Measurements from ENCODE around the gene HHAT.

The HHAT gene

DNA sequence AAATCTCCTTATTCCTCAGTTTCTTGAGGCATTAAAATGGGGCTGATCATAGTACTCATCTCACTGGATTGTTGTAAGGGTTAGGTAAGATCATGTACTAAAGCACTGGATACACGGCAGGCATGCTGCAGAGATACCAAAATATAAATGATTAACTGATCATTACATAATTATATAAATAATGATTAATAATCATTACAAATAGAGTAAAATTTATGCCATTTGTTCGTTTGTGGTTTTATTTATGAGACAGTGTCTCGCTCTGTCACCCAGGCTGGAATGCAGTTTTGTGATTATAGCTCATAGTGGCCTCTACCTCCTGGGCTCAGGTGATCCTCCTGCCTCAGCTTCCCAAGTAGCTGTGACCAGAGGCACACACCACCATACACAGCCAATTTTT lies 140.7 kb downstream of the HHAT start:
- H3K9me3 ChIP-seq (ENCODE audit: control insufficient read depth, low read length) = no peaks in the 10 kb centered on the region

DNA sequence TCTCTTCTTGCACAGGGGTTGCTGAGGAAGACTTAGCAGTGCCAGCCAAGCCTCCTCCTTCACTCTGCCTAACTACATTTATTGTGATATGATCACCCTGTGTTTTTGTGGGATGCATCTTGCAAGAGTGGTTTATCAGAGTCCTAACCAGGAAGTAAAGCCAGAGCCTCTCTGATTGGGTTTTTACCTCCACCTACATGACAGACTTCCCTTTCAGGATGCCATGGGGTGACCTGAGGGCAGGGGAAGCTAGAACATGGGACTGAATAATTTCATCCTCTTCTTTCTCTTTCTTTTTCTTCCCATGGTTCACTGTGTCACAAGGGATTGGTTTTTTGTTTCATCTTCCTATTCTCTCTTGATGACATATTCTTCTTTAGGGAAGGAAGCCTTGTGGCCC lies 146.6 kb downstream of the HHAT start:
- Histone ChIP-seq H3K9me3 (ENCODE audit: control insufficient read depth, low read length) (no peaks in the 10 kb centered on the region), H3K4me3 (ENCODE audit: low read length) (no peak overlapping the region), H3K36me3 (ENCODE audit: control insufficient read depth, insufficient read depth, low read length, severe bottlenecking) (no peaks in the 10 kb centered on the region), H3K9ac (ENCODE audit: low read length) (no peak overlapping the region), H3K27me3 (replicated peaks; ENCODE audit: control insufficient read depth, insufficient read depth, low read length) (no peaks in the 10 kb centered on the region), H3K4me1 (ENCODE audit: control insufficient read depth, insufficient read depth, low read length) (no peaks in the 10 kb centered on the region)
- no peak for DNase-seq (ENCODE audit: low read depth)

More for the DNA sequence above, 140.7 kb downstream of the HHAT start:
- H3K27me3 ChIP-seq (replicated peaks; ENCODE audit: control insufficient read depth, insufficient read depth, low read length) = no peaks in the 10 kb centered on the region
- H3K9ac ChIP-seq (ENCODE audit: low read length) = no peak overlapping the region
- H3K36me3 ChIP-seq (ENCODE audit: control insufficient read depth, insufficient read depth, low read length, severe bottlenecking) = no peaks in the 10 kb centered on the region
- H3K4me3 ChIP-seq (ENCODE audit: low read length) = no peak overlapping the region
- DNase-seq (ENCODE audit: low read depth) = no peak
- H3K4me1 ChIP-seq (ENCODE audit: control insufficient read depth, insufficient read depth, low read length) = no peaks in the 10 kb centered on the region

DNA sequence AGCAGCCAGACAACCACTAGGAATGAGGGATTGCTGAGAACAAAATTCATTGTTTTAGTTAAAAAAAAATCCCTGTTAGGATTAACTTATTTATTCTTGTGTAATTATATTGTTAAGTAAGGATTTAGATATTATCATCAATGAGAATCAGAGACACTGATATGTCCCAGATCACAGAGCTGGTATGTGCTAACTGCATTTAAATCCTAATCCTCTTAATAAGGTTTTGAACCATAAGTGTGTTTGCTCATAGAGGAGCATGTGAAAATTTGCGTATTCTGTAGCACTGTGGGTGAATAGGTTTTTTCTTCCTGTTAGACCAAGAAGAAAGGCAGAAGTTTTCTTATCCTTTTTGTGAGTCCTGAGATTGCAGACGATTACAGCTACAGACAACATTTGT lies 147.1 kb downstream of the HHAT start:
- Histone ChIP-seq H3K27me3 (replicated peaks; ENCODE audit: control insufficient read depth, insufficient read depth, low read length) (no peaks in the 10 kb centered on the region), H3K4me3 (ENCODE audit: low read length) (no peak overlapping the region), H3K9ac (ENCODE audit: low read length) (no peak overlapping the region), H3K4me1 (ENCODE audit: control insufficient read depth, insufficient read depth, low read length) (no peaks in the 10 kb centered on the region), H3K9me3 (ENCODE audit: control insufficient read depth, low read length) (no peaks in the 10 kb centered on the region), H3K36me3 (ENCODE audit: control insufficient read depth, insufficient read depth, low read length, severe bottlenecking) (no peaks in the 10 kb centered on the region)
- no peak for DNase-seq (ENCODE audit: low read depth)

DNA sequence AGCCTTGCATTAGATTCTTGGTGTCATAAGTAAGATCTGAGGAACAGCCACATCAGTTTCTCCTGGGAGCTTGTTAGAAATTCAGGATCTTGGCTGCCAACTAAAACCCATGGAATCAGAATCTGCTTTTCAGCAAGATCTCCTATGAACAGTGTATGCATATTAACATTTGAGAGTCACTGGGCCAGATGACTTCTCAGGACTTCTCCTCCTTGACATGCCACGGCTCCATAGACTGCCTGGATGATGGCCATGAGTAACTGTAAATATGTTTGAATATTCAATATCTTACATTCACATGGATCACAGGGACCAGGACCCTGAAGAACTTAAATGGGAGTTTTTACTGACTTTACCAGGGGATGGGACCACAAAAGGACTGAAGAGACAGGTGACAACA lies 148.0 kb downstream of the HHAT start:
- Histone ChIP-seq H3K4me1 (ENCODE audit: control insufficient read depth, insufficient read depth, low read length) (no peaks in the 10 kb centered on the region), H3K36me3 (ENCODE audit: control insufficient read depth, insufficient read depth, low read length, severe bottlenecking) (no peaks in the 10 kb centered on the region), H3K9ac (ENCODE audit: low read length) (no peak overlapping the region), H3K9me3 (ENCODE audit: control insufficient read depth, low read length) (no peaks in the 10 kb centered on the region), H3K27me3 (replicated peaks; ENCODE audit: control insufficient read depth, insufficient read depth, low read length) (no peaks in the 10 kb centered on the region), H3K4me3 (ENCODE audit: low read length) (no peak overlapping the region)
- DNase-seq (ENCODE audit: low read depth) = no peak

DNA sequence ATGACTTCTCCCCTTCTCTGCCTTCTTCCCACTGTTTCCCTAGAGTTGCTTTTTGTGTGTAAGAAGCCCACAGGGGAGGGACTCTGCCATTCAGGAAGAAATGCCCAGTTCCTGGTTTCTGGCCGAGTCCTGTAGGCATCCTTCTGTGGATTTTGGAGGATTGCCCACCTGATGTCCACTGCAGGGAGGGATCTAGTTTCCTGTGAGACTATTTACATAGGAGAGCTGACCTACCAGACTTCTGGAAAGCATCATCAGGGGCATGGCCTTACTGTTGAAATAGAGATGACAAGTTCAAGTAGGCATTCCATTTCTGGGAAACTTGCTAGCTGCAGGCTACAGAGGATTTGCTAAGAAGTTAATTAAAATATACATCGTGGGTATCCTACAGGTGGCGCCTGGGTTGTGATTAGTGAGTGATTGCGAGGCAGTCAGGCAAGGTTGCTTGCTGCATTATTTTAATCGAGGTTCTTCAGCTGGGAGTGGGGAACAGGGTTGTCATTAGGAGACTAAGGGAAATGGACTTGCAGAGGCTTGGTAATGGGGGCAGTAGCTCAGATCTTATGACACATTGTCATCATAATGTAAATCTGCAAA lies 148.7 kb downstream of the HHAT start:
- H3K4me3 ChIP-seq (ENCODE audit: low read length) = no peak overlapping the region
- no peaks in the 10 kb centered on the region for H3K4me1 ChIP-seq (ENCODE audit: control insufficient read depth, insufficient read depth, low read length)
- H3K9me3 ChIP-seq (ENCODE audit: control insufficient read depth, low read length) = no peaks in the 10 kb centered on the region
- H3K36me3 ChIP-seq (ENCODE audit: control insufficient read depth, insufficient read depth, low read length, severe bottlenecking) = no peaks in the 10 kb centered on the region
- no peaks in the 10 kb centered on the region for H3K27me3 ChIP-seq (replicated peaks; ENCODE audit: control insufficient read depth, insufficient read depth, low read length)
- peak; percentile 70 for DNase-seq (ENCODE audit: low read depth)
- H3K9ac ChIP-seq (ENCODE audit: low read length) = no peak overlapping the region

DNA sequence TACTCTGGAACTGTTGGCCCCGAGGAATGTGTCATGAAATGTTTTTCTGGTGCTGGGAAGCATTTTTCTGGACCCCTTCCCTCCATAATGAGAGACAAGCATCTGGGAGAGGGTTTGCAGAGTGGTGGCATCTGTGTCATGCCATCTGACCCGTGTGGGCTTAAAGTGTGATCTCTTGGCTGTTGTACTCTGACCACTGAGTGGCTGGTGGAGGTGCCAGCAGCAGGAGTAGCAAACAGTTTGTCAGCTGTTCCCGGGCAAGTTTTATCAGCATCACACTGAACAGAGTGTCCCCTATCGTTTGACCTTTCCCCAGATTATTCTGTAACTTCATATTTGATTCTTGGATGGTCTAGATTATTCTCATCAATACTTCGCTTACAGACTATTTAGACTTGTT lies 150.1 kb downstream of the HHAT start:
- Histone ChIP-seq H3K4me3 (ENCODE audit: low read length) (no peak overlapping the region), H3K36me3 (ENCODE audit: control insufficient read depth, insufficient read depth, low read length, severe bottlenecking) (no peaks in the 10 kb centered on the region), H3K9me3 (ENCODE audit: control insufficient read depth, low read length) (no peaks in the 10 kb centered on the region), H3K4me1 (ENCODE audit: control insufficient read depth, insufficient read depth, low read length) (no peaks in the 10 kb centered on the region), H3K9ac (ENCODE audit: low read length) (no peak overlapping the region), H3K27me3 (replicated peaks; ENCODE audit: control insufficient read depth, insufficient read depth, low read length) (no peaks in the 10 kb centered on the region)
- no peak for DNase-seq (ENCODE audit: low read depth)

DNA sequence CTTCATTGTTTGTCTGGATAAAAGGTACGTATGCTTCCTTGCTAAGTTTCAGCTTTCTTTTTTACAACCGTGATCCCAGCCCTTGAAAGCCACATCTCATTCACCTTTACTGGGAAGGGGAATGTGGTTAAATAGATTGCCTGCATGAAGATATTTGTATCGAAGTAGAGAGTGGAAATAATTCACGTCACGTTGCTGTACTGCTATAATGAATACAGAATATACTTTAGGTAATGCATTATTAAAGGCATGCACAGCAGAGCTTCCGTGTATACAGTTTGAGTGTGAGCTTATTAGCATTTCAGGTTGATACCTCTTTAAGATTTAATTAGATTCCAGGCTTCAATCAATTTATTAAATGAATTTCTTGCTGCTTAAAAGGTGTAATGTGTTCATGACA lies 153.8 kb downstream of the HHAT start:
- no peak for DNase-seq (ENCODE audit: low read depth)
- no peaks in the 10 kb centered on the region for H3K4me1 ChIP-seq (ENCODE audit: control insufficient read depth, insufficient read depth, low read length)
- no peak overlapping the region for H3K9ac ChIP-seq (ENCODE audit: low read length)
- H3K27me3 ChIP-seq (replicated peaks; ENCODE audit: control insufficient read depth, insufficient read depth, low read length) = no peaks in the 10 kb centered on the region
- H3K4me3 ChIP-seq (ENCODE audit: low read length) = no peak overlapping the region
- H3K9me3 ChIP-seq (ENCODE audit: control insufficient read depth, low read length) = no peaks in the 10 kb centered on the region
- no peaks in the 10 kb centered on the region for H3K36me3 ChIP-seq (ENCODE audit: control insufficient read depth, insufficient read depth, low read length, severe bottlenecking)

DNA sequence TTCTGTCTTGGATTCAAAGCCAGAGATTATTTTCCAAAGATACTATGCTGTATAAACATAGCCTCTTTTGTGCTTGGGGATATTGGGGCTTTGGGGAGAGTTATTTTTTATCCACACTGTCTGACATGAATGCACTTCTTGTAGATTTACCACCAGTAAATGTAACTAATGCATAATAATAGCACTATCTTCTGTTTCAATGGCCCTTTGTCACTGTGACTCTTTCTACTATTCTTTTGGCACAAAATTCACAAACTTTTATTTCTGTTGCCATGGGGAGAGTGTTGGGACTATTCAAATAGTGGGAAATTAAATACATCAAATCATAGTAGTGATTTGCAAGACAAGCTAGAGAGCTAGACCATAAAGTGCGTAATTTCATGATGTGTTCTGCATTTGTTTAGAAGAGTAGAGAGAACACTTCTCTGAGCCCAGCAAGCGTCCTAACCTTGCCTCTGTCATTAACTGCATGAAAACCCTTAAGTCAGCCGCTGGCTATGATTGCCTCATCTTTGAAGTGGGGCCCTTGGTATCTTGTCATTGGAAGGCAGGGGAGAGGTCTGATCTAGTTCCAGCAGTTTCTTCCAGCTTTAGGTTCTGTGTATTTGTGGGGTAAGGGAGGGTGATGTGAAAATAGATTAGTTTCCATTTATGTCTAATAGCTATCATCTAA lies 154.4 kb downstream of the HHAT start:
- H3K36me3 ChIP-seq (ENCODE audit: control insufficient read depth, insufficient read depth, low read length, severe bottlenecking) = no peaks in the 10 kb centered on the region
- H3K9me3 ChIP-seq (ENCODE audit: control insufficient read depth, low read length) = no peaks in the 10 kb centered on the region
- no peak overlapping the region for H3K9ac ChIP-seq (ENCODE audit: low read length)
- no peaks in the 10 kb centered on the region for H3K27me3 ChIP-seq (replicated peaks; ENCODE audit: control insufficient read depth, insufficient read depth, low read length)
- H3K4me3 ChIP-seq (ENCODE audit: low read length) = no peak overlapping the region
- H3K4me1 ChIP-seq (ENCODE audit: control insufficient read depth, insufficient read depth, low read length) = no peaks in the 10 kb centered on the region
- DNase-seq (ENCODE audit: low read depth) = no peak

DNA sequence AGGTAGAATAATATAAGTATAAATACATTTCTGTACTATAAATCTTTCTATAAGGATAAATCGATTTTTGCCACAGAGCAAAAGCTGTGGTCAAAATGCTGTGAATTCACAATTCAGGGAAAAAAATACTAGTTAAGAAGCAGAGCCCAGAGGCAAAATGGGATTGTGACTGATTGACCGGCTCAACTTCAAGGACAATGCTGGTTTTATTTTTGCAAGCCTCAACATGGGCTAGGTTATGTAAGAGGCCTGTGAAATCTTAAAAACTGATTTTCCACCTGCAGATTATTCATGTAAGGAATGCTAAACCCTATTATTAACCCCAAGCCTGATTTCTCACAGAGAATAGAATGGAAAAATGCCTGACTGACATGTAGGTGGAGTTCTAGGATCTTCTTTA lies 155.1 kb downstream of the HHAT start:
- DNase-seq (ENCODE audit: low read depth) = no peak
- Histone ChIP-seq H3K9ac (ENCODE audit: low read length) (no peak overlapping the region), H3K4me3 (ENCODE audit: low read length) (no peak overlapping the region), H3K36me3 (ENCODE audit: control insufficient read depth, insufficient read depth, low read length, severe bottlenecking) (no peaks in the 10 kb centered on the region), H3K4me1 (ENCODE audit: control insufficient read depth, insufficient read depth, low read length) (no peaks in the 10 kb centered on the region), H3K9me3 (ENCODE audit: control insufficient read depth, low read length) (no peaks in the 10 kb centered on the region), H3K27me3 (replicated peaks; ENCODE audit: control insufficient read depth, insufficient read depth, low read length) (no peaks in the 10 kb centered on the region)

DNA sequence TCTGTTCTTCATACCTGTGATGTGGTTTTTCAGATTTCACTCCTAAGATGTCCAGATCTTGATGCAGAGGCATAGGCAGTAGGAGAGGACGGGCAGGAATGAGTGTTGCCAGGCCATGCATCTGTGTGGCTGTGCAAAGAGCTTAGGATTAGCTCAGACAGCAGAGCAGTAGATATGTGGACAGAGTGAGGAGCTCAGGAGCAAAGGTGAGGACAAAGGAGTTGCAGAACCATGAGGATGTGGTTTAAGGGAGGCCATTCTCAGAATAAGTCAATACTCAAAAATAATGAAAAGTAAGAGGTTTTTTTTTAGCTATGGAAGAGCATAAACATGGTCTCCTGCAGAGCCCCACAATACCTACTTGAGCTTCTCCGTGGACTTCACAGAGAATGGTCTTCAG lies 158.3 kb downstream of the HHAT start:
- Histone ChIP-seq H3K4me3 (ENCODE audit: low read length) (no peak overlapping the region), H3K9ac (ENCODE audit: low read length) (no peak overlapping the region), H3K4me1 (ENCODE audit: control insufficient read depth, insufficient read depth, low read length) (no peaks in the 10 kb centered on the region), H3K36me3 (ENCODE audit: control insufficient read depth, insufficient read depth, low read length, severe bottlenecking) (no peaks in the 10 kb centered on the region), H3K27me3 (replicated peaks; ENCODE audit: control insufficient read depth, insufficient read depth, low read length) (no peaks in the 10 kb centered on the region), H3K9me3 (ENCODE audit: control insufficient read depth, low read length) (no peaks in the 10 kb centered on the region)
- no peak for DNase-seq (ENCODE audit: low read depth)

DNA sequence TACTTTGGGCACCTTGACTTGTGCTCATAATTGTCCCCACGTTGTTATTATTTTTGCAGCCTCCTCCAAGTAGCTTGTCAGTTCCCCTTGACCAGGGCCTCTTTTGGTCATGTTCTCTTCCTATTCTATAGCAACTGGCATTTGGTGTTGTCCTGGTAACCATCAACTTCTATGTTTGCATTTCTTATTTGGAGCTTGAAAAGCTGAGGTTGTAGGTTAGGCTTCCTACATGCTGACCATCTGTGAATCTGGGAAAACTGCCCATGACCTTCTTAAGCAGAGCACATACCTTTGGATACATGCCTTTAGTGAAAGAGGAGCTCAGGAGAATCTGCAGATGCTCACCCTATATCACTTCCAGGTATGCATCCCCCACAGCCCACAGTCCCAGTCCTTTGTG lies 160.8 kb downstream of the HHAT start:
- Histone ChIP-seq H3K9ac (ENCODE audit: low read length) (no peak overlapping the region), H3K36me3 (ENCODE audit: control insufficient read depth, insufficient read depth, low read length, severe bottlenecking) (no peaks in the 10 kb centered on the region), H3K4me3 (ENCODE audit: low read length) (no peak overlapping the region), H3K27me3 (replicated peaks; ENCODE audit: control insufficient read depth, insufficient read depth, low read length) (no peaks in the 10 kb centered on the region), H3K4me1 (ENCODE audit: control insufficient read depth, insufficient read depth, low read length) (no peaks in the 10 kb centered on the region), H3K9me3 (ENCODE audit: control insufficient read depth, low read length) (no peaks in the 10 kb centered on the region)
- DNase-seq (ENCODE audit: low read depth) = peak; percentile 16

DNA sequence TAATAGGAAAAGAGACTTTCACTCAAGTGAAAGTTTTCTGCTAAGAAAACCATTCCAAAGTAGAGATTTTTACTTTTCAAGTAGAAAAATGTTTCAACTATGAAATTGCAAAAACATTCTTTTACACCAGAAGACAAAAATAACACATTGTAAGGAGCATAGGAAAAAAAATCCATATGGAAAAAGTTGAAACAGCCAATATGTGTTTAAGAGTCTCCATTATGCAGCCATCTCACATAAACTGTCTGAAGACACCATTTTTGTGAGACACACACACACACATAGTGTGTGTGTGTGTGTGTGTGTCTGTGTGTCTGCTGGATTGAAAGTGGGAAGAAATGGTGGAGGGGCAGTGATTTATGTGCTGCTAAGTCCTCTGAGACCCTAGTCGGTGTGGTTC lies 162.1 kb downstream of the HHAT start:
- H3K9ac ChIP-seq (ENCODE audit: low read length) = no peak overlapping the region
- H3K4me1 ChIP-seq (ENCODE audit: control insufficient read depth, insufficient read depth, low read length) = no peaks in the 10 kb centered on the region
- H3K36me3 ChIP-seq (ENCODE audit: control insufficient read depth, insufficient read depth, low read length, severe bottlenecking) = no peaks in the 10 kb centered on the region
- H3K4me3 ChIP-seq (ENCODE audit: low read length) = no peak overlapping the region
- DNase-seq (ENCODE audit: low read depth) = no peak
- no peaks in the 10 kb centered on the region for H3K27me3 ChIP-seq (replicated peaks; ENCODE audit: control insufficient read depth, insufficient read depth, low read length)
- H3K9me3 ChIP-seq (ENCODE audit: control insufficient read depth, low read length) = no peaks in the 10 kb centered on the region

Measured in adipocyte (in vitro differentiated cells).